ENCODE results near the gene SEMA3A. TPM values are rescaled to one million over a fixed set of nuclear protein-coding genes. Genes with fewer than 3 reads are reported as not detected.

Gene SEMA3A
- total RNA-seq, 1 experiment from 2014 or later: 6.3 TPM

- CTCF ChIA-PET: no interaction called here
Observed at GRCh38 chr7:84100866-84101265, 93.7 kb downstream of the SEMA3A start.

GRCh38 chr7:84095971-84096370 lies 98.6 kb downstream of the SEMA3A start:
- BruUV-seq (replicated peaks): no TSS peak
- CTCF ChIA-PET: no interaction called here

More at GRCh38 chr7:84100866-84101265, 93.7 kb downstream of the SEMA3A start:
- DNase-seq: no peak
- intact Hi-C loops (cut with micrococcal nuclease; ENCODE audit: unreplicated experiment): no loop called here
- Histone ChIP-seq H3K4me3 (no peak overlapping the region), H3K27ac (no peak overlapping the region), H4K20me1 (ENCODE audit: insufficient read depth) (no peaks in the 10 kb centered on the region), H3K9me2 (ENCODE audit: insufficient read depth) (0 out of 2 replicates have a peak, but pooled peaks cover 4% of the 10 kb centered on the region), H3K79me2 (ENCODE audit: low read depth) (no peaks in the 10 kb centered on the region), H3K9me3 (ENCODE audit: insufficient read depth, low read depth) (no peaks in the 10 kb centered on the region), H2AFZ (no peak overlapping the region), H3K4me1 (replicated peaks; ENCODE audit: insufficient read depth) (no peaks in the 10 kb centered on the region), H3F3A (ENCODE audit: insufficient read depth, low read depth) (no peaks in the 10 kb centered on the region), H3K36me3 (ENCODE audit: low read depth) (no peaks in the 10 kb centered on the region), H3K27me3 (ENCODE audit: insufficient read depth, low read depth) (no peaks in the 10 kb centered on the region), H3K4me2 (no peak overlapping the region)
- TF ChIP-seq CTCF (conservative IDR thresholded peaks at IDR 0.05): 0 out of 2 replicates have a peak, but pooled peaks have one; percentile 29
- TF ChIP-seq EZH2 (IDR thresholded peaks at IDR 0.05; ENCODE audit: low read depth): no peak
- BruUV-seq (replicated peaks): no TSS peak
- POLR2A ChIA-PET (ENCODE audit: unreplicated experiment): no interaction called here

GRCh38 chr7:84092207-84092606 lies 102.4 kb downstream of the SEMA3A start:
- no peak overlapping the region for H2AFZ ChIP-seq

More at GRCh38 chr7:84095971-84096370, 98.6 kb downstream of the SEMA3A start:
- no peaks in the 10 kb centered on the region for H3K79me2 ChIP-seq (ENCODE audit: low read depth)
- no peaks in the 10 kb centered on the region for H3F3A ChIP-seq (ENCODE audit: insufficient read depth, low read depth)
- H3K9me2 ChIP-seq (ENCODE audit: insufficient read depth): no peaks in the 10 kb centered on the region; the same call in 1 of the 2 replicates
- H3K9me3 ChIP-seq (ENCODE audit: insufficient read depth, low read depth): no peaks in the 10 kb centered on the region
- H3K36me3 ChIP-seq (ENCODE audit: low read depth): no peaks in the 10 kb centered on the region
- 0 out of 2 replicates have a peak, but pooled peaks cover 7% of the 10 kb centered on the region for H3K4me1 ChIP-seq (replicated peaks; ENCODE audit: insufficient read depth)
- no peak overlapping the region for H3K27ac ChIP-seq
- H3K4me3 ChIP-seq: no peak overlapping the region
- POLR2A ChIA-PET (ENCODE audit: unreplicated experiment): no interaction called here
- intact Hi-C loops (cut with micrococcal nuclease; ENCODE audit: unreplicated experiment): no loop called here
- DNase-seq: no peak
- no peak overlapping the region for H2AFZ ChIP-seq
- H3K4me2 ChIP-seq: no peak overlapping the region
- H3K27me3 ChIP-seq (ENCODE audit: insufficient read depth, low read depth): no peaks in the 10 kb centered on the region
- H4K20me1 ChIP-seq (ENCODE audit: insufficient read depth): no peaks in the 10 kb centered on the region
- no peak for TF ChIP-seq CTCF (conservative IDR thresholded peaks at IDR 0.05)
- no peak for TF ChIP-seq EZH2 (IDR thresholded peaks at IDR 0.05; ENCODE audit: low read depth)

More at GRCh38 chr7:84092207-84092606, 102.4 kb downstream of the SEMA3A start:
- Histone ChIP-seq H3K4me2 (no peak overlapping the region), H3K4me1 (replicated peaks; ENCODE audit: insufficient read depth) (0 out of 2 replicates have a peak, but pooled peaks cover 7% of the 10 kb centered on the region), H3K27me3 (ENCODE audit: insufficient read depth, low read depth) (no peaks in the 10 kb centered on the region), H3K9me3 (ENCODE audit: insufficient read depth, low read depth) (no peaks in the 10 kb centered on the region), H3K36me3 (ENCODE audit: low read depth) (no peaks in the 10 kb centered on the region), H4K20me1 (ENCODE audit: insufficient read depth) (no peaks in the 10 kb centered on the region), H3K9me2 (ENCODE audit: insufficient read depth) (no peaks in the 10 kb centered on the region; the same call in 1 of the 2 replicates), H3K79me2 (ENCODE audit: low read depth) (no peaks in the 10 kb centered on the region), H3K27ac (no peak overlapping the region), H3K4me3 (no peak overlapping the region), H3F3A (ENCODE audit: insufficient read depth, low read depth) (no peaks in the 10 kb centered on the region)
- intact Hi-C loops (cut with micrococcal nuclease; ENCODE audit: unreplicated experiment): no loop called here
- ChIA-PET POLR2A (ENCODE audit: unreplicated experiment) (no interaction called here), CTCF (no interaction called here)
- no TSS peak for BruUV-seq (replicated peaks)
- DNase-seq: no peak
- TF ChIP-seq CTCF (conservative IDR thresholded peaks at IDR 0.05) (no peak), EZH2 (IDR thresholded peaks at IDR 0.05; ENCODE audit: low read depth) (no peak)

All from PC-9 (cell line).